Mucosa of stomach (tissue), 1 donor: Measurements from ENCODE around the gene MAGIX.

ENCODE experiments used
- H3K27me3 ChIP-seq: one replicate; pipeline ENCODE4 v1.7.0; 2013; ENCODE audit warnings: mild to moderate bottlenecking, low read length; ENCODE audit not compliant: control insufficient read depth, insufficient read depth
- H3K36me3 ChIP-seq: one replicate; pipeline ENCODE4 v1.7.0; 2013; ENCODE audit warnings: low read length; ENCODE audit not compliant: control insufficient read depth, insufficient read depth
- H3K4me1 ChIP-seq: one replicate; pipeline ENCODE4 v1.7.0; 2013; ENCODE audit warnings: mild to moderate bottlenecking, low read length; ENCODE audit not compliant: control insufficient read depth, insufficient read depth
- H3K4me3 ChIP-seq: one replicate; pipeline ENCODE4 v1.7.0; 2013; ENCODE audit warnings: low read length
- H3K9ac ChIP-seq: one replicate; pipeline ENCODE4 v1.7.0; 2013; ENCODE audit warnings: mild to moderate bottlenecking, low read length, moderate library complexity
- H3K9me3 ChIP-seq: one replicate; pipeline ENCODE4 v1.7.0; 2013; ENCODE audit warnings: mild to moderate bottlenecking, low read length, moderate library complexity; ENCODE audit not compliant: control insufficient read depth
- donor health status: Pancreatic carcinoma.

The MAGIX gene

DNA sequence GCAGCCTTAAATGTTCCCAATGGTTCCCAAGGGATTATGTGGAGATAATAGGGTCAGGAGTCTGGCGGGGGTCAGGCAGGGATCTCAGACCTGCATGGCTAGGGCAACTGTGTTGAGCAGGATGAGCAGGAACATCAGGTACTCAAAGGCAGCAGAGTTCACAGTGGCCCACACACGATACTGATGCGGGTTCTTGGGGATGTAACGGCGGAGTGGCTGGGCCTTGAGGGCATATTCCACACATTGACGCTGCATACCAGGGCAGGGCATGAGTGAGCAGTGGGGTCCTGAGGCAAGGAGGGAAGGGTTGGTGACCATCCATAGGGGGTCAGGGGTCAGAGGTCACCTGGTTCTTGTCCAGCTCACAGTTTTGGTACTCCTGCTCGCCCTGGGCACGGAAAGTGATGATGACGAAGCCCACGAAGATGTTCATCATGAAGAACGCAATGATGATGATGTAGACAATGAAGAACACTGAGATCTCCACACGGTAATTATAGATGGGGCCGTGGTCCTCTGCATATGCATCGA, 52.5 kb downstream of the MAGIX start:
- no peaks in the 10 kb centered on the region for H3K4me1 ChIP-seq
- no peaks in the 10 kb centered on the region for H3K9me3 ChIP-seq
- no peak overlapping the region for H3K9ac ChIP-seq
- H3K36me3 ChIP-seq = no peaks in the 10 kb centered on the region
- H3K4me3 ChIP-seq = no peak overlapping the region
- H3K27me3 ChIP-seq = no peaks in the 10 kb centered on the region
